Kidney (tissue), 14 donors: ENCODE results near the gene GDF10. TPM values are rescaled to one million over a fixed set of nuclear protein-coding genes. Genes with fewer than 3 reads are reported as not detected.
A peak's percentile ranks its signal among the peaks of the same experiment; 100 is the strongest.

Experiments used
- DNase-seq, 5 donors: peaks; one replicate each; pipeline ENCODE4 v3.0.0-alpha.2; 2013 to 2020
- FAIRE-seq: peaks from 2 replicates; lab custom pipeline; 2012; peaks lifted over from hg19 to GRCh38; lab: Jason Lieb, UNC
- H3K27ac ChIP-seq, 2 donors: one replicate each; pipeline ENCODE4 v1.7.0; 2013; ENCODE audit warnings: low read depth in 2 of 2, low read length in 2 of 2, inconsistent platforms in 1 of 2
- H3K27me3 ChIP-seq: one replicate; pipeline ENCODE4 v1.7.1; 2013; ENCODE audit warnings: low read length, inconsistent platforms; ENCODE audit not compliant: control insufficient read depth, insufficient read depth
- H3K36me3 ChIP-seq, 3 donors: one replicate each; pipeline versions ENCODE4 v1.7.0 to v1.7.1; 2013; ENCODE audit warnings: low read length in 3 of 3, control low read depth in 1 of 3, inconsistent platforms in 1 of 3; ENCODE audit not compliant: insufficient read depth in 3 of 3, control insufficient read depth in 2 of 3
- H3K4me1 ChIP-seq, 3 donors: one replicate each; pipeline versions ENCODE4 v1.7.0 to v1.7.1; 2013; ENCODE audit warnings: low read length in 3 of 3, inconsistent platforms in 1 of 3, low read depth in 1 of 3; ENCODE audit not compliant: control insufficient read depth in 2 of 3, insufficient read depth in 2 of 3
- H3K4me3 ChIP-seq, 3 donors: one replicate each; pipeline versions ENCODE4 v1.7.0 to v1.8.1; 2013; ENCODE audit warnings: low read length in 3 of 3, control low read depth in 1 of 3, inconsistent platforms in 1 of 3
- H3K9ac ChIP-seq, 3 donors: one replicate each; pipeline versions ENCODE4 v1.7.0 to v1.7.1; 2013; ENCODE audit warnings: low read length in 3 of 3, control low read depth in 1 of 3, inconsistent platforms in 1 of 3
- H3K9me3 ChIP-seq, 3 donors: one replicate each; pipeline versions ENCODE4 v1.7.0 to v1.7.1; 2013; ENCODE audit warnings: low read length in 3 of 3, control low read depth in 1 of 3, inconsistent platforms in 1 of 3; ENCODE audit not compliant: control insufficient read depth in 2 of 3, insufficient read depth in 1 of 3
- intact Hi-C: fragments of 100-400 bp; cut with DNase I; formaldehyde crosslinking; loops from one replicate; pipeline ENCODE4 v1.11.1; 2022
- polyA plus RNA-seq: library from polyadenylated mRNA; stranded (reverse); fragments of 350-450 nt; fragmentation: Illumina TruSeq; extraction: RNeasy Lipid Tissue Mini Kit (QIAGEN cat#74804); gene quantifications from one replicate; pipeline ENCODE4 v1.2.3, GENCODE V29; 2014; ENCODE audit warnings: low read depth, low replicate concordance; ENCODE audit not compliant: insufficient read depth
- total RNA-seq: library from RNA; stranded (reverse); fragmentation: NEBNext Ultra II Directional; extraction: Animal tissue kit (Norgen Biotek cat#: 25700); gene quantifications from one replicate; pipeline ENCODE4 v1.2.1, GENCODE V29; 2021
- TF ChIP-seq, protein P1 (sequence below): IDR thresholded peaks from 3 replicates; pipeline ENCODE4 v1.5.1; 2012; ENCODE audit warnings: mild to moderate bottlenecking, moderate library complexity, borderline replicate concordance; ENCODE audit not compliant: insufficient read depth; ENCODE audit errors: extremely low read depth
- donor health status: control.
- donor health status: control.
- donor health status: control.
- donor health status: control.
- donor health status: control.
- donor health status: DM: yes; HTN: yes; CAD: no.
- donor health status: Normal renal cell carcinoma (clear cell type).

The GDF10 gene
- total and polyA plus RNA-seq, 2 donors from 2014 or later, result 1.1 TPM; not detected in 1

DNA sequence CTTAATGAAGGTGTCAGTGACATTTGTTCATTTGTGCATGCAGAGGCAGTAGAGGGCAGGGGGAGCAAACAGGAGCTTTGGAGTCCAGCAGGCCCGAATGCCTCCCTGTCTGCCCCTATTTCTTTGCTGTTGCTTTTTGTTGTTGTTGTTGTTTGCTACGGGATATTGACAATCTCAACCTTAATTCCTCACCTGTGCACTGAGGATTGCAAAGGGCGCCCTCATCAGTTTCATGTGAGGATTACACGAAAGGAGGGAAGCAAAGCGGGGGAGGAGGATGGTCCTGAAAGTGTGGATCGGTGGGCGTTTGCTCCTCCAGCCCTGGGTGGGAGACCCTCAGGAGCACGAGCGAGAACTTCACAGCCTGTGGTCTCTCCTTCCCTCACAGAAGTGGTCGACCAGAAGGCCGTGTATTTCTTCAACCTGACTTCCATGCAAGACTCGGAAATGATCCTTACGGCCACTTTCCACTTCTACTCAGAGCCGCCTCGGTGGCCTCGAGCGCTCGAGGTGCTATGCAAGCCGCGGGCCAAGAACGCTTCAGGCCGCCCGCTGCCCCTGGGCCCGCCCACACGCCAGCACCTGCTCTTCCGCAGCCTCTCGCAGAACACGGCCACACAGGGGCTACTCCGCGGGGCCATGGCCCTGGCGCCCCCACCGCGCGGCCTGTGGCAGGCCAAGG is 9.6 kb downstream of the GDF10 start:
- no peak overlapping the region for H3K9ac ChIP-seq
- FAIRE-seq (no peak), DNase-seq (no peak)
- TF ChIP-seq, protein P1, sequence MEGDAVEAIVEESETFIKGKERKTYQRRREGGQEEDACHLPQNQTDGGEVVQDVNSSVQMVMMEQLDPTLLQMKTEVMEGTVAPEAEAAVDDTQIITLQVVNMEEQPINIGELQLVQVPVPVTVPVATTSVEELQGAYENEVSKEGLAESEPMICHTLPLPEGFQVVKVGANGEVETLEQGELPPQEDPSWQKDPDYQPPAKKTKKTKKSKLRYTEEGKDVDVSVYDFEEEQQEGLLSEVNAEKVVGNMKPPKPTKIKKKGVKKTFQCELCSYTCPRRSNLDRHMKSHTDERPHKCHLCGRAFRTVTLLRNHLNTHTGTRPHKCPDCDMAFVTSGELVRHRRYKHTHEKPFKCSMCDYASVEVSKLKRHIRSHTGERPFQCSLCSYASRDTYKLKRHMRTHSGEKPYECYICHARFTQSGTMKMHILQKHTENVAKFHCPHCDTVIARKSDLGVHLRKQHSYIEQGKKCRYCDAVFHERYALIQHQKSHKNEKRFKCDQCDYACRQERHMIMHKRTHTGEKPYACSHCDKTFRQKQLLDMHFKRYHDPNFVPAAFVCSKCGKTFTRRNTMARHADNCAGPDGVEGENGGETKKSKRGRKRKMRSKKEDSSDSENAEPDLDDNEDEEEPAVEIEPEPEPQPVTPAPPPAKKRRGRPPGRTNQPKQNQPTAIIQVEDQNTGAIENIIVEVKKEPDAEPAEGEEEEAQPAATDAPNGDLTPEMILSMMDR, result peak; percentile 4
- no peaks in the 10 kb centered on the region for H3K36me3 ChIP-seq
- no peaks in the 10 kb centered on the region for H3K4me1 ChIP-seq
- no peak overlapping the region for H3K27ac ChIP-seq
- H3K4me3 ChIP-seq, result no peak overlapping the region
- H3K9me3 ChIP-seq, result no peaks in the 10 kb centered on the region
- intact Hi-C loops, result loop anchor here (10.0 kb wide), 1 partner anchor 285 kb away; no protein-coding TSS in a partner anchor
- H3K27me3 ChIP-seq, result no peaks in the 10 kb centered on the region

DNA sequence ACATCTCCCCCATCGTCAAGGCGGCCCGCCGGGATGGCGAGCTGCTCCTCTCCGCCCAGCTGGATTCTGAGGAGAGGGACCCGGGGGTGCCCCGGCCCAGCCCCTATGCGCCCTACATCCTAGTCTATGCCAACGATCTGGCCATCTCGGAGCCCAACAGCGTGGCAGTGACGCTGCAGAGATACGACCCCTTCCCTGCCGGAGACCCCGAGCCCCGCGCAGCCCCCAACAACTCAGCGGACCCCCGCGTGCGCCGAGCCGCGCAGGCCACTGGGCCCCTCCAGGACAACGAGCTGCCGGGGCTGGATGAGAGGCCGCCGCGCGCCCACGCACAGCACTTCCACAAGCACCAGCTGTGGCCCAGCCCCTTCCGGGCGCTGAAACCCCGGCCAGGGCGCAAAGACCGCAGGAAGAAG is 10.1 kb downstream of the GDF10 start:
- no peak overlapping the region for H3K27ac ChIP-seq

DNA sequence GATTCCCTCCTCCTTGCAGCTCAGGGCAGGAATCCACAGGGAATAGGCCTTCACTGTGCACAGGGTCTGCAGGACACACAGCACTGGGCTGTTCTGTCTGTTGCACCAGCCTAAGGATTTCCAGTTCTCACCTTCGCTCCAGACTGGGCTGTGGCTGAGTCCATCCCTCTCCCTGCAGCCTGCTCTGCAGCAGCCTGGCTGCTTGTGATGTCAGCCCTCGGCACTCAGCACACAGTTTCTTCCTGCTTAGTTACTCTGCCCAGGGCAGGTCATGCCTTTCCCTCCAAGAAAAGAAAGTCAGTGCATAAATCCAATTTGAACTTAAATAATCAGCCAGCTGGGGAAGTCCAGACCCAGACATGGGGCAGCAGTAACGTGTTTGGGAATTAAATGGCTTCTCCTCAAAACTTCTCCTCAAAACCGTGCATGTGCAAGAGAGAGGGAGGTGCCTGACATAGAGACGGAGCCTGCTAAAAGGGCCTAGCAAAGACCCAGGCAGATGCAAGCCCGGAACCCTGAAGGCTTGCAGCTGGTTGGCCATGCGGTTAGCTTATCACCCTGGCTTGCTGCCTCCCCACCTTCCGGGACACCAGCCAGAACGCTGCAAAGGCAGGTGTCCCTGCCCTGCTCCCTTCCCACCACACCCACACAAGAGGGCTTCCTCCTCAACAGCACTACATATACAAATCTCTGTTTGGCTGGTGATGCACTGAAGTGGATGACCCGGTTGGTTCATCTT is 11.4 kb downstream of the GDF10 start:
- no peak for FAIRE-seq
- no peaks in the 10 kb centered on the region for H3K4me1 ChIP-seq

More for the DNA sequence above, 10.1 kb downstream of the GDF10 start:
- Histone ChIP-seq H3K36me3 (no peaks in the 10 kb centered on the region), H3K9ac (no peak overlapping the region), H3K4me1 (no peaks in the 10 kb centered on the region), H3K9me3 (no peaks in the 10 kb centered on the region), H3K4me3 (no peak overlapping the region), H3K27me3 (no peaks in the 10 kb centered on the region)
- DNase-seq, result no peak
- intact Hi-C loops, result loop anchor here (10.0 kb wide), 1 partner anchor 285 kb away; no protein-coding TSS in a partner anchor
- TF ChIP-seq, protein P1, result no peak
- no peak for FAIRE-seq

More for the DNA sequence above, 11.4 kb downstream of the GDF10 start:
- intact Hi-C loops, result loop anchor here (10.0 kb wide), 1 partner anchor 287 kb away; no protein-coding TSS in a partner anchor
- H3K27ac ChIP-seq, result no peak overlapping the region
- TF ChIP-seq, protein P1, result no peak
- H3K27me3 ChIP-seq, result no peaks in the 10 kb centered on the region
- no peaks in the 10 kb centered on the region for H3K36me3 ChIP-seq
- peak in 2 of 5 donors; percentile 38 to 68 for DNase-seq
- no peak overlapping the region for H3K9ac ChIP-seq
- H3K9me3 ChIP-seq, result no peaks in the 10 kb centered on the region
- no peak overlapping the region for H3K4me3 ChIP-seq
